DOHH2 (cell line): ENCODE measurements around the gene ALOX5.
"Not testable (repeated sequence)": the region's sequence is repeated elsewhere in the genome, so short reads cannot be mapped to it uniquely, and the experiment has no call there.

Source experiments
- CTCF ChIP-seq: fragments of 200-600 bp; sonication (generic); IDR thresholded peaks from one replicate; pipeline ENCODE4 v1.5.1; 2014; ENCODE audit warnings: antibody characterized with exemption, mild to moderate bottlenecking, low read depth, low read length; ENCODE audit not compliant: poor library complexity, severe bottlenecking
- EZH2phosphoT487 ChIP-seq: fragments of 200-600 bp; sonication (generic); IDR thresholded peaks from 2 replicates; pipeline ENCODE4 v1.6.1; 2017; ENCODE audit warnings: borderline replicate concordance, mild to moderate bottlenecking, antibody characterized with exemption, low read length, moderate library complexity, mixed read lengths

- TF ChIP-seq CTCF, EZH2phosphoT487: not testable (repeated sequence)
Measured at GRCh38 chr10:45348196-45348765, 25.7 kb upstream of the ALOX5 start.
